GM23338 (cell line): ENCODE measurements around the gene ZNF497. TPM values are rescaled to one million over a fixed set of nuclear protein-coding genes. Genes with fewer than 3 reads are reported as not detected.

Experiments
- ATAC-seq: fragments of 200-7000 bp; cut with Tn5 transposase; 3 replicates; pipeline ENCODE4 v1.9.1; 2020
- DNase-seq: peaks from one replicate; pipeline ENCODE4 v3.0.0-alpha.2; 2015; ENCODE audit warnings: low spot score
- H2AFZ ChIP-seq: fragments of 200-600 bp; sonication (generic); 2 replicates; pipeline ENCODE4 v1.8.0; 2016; ENCODE audit warnings: antibody characterized with exemption, mild to moderate bottlenecking, moderate library complexity
- H3F3A ChIP-seq: fragments of 200-600 bp; sonication (generic); replicated peaks from 2 replicates; pipeline ENCODE4 v1.8.0; 2017; ENCODE audit warnings: antibody characterized with exemption, mixed run types, low read depth
- H3K27ac ChIP-seq: fragments of 200-600 bp; sonication (generic); 2 replicates; pipeline ENCODE4 v1.6.1; 2016; ENCODE audit warnings: low read depth
- H3K27me3 ChIP-seq: fragments of 200-600 bp; sonication (generic); 2 replicates; pipeline ENCODE4 v1.8.0; 2016; ENCODE audit warnings: mild to moderate bottlenecking, mixed run types, moderate library complexity; ENCODE audit not compliant: insufficient read depth
- H3K36me3 ChIP-seq: fragments of 200-600 bp; sonication (generic); 2 replicates; pipeline ENCODE4 v1.8.0; 2016; ENCODE audit warnings: mild to moderate bottlenecking; ENCODE audit not compliant: insufficient read depth
- H3K4me1 ChIP-seq: fragments of 200-600 bp; sonication (generic); 2 replicates; pipeline ENCODE4 v1.8.0; 2016; ENCODE audit warnings: mild to moderate bottlenecking, moderate library complexity; ENCODE audit not compliant: insufficient read depth
- H3K4me2 ChIP-seq: fragments of 200-600 bp; sonication (generic); 2 replicates; pipeline ENCODE4 v1.7.1; 2017; ENCODE audit warnings: mixed run types
- H3K4me3 ChIP-seq: fragments of 200-600 bp; sonication (generic); 2 replicates; pipeline ENCODE4 v1.6.1; 2016; ENCODE audit warnings: mixed run types
- H3K79me2 ChIP-seq: fragments of 200-600 bp; sonication (generic); replicated peaks from 2 replicates; pipeline ENCODE4 v1.8.0; 2017; ENCODE audit warnings: mild to moderate bottlenecking; ENCODE audit not compliant: insufficient read depth
- H3K9me2 ChIP-seq: fragments of 200-600 bp; sonication (generic); 2 replicates; pipeline ENCODE4 v1.8.0; 2017; ENCODE audit not compliant: insufficient read depth
- H4K20me1 ChIP-seq: fragments of 200-600 bp; sonication (generic); replicated peaks from 2 replicates; pipeline ENCODE4 v1.8.0; 2017; ENCODE audit warnings: mild to moderate bottlenecking; ENCODE audit not compliant: insufficient read depth
- H3K27ac Mint-ChIP-seq: 2 replicates; pipeline ENCODE4 v1.8.0; 2020; ENCODE audit warnings: inconsistent platforms, mild to moderate bottlenecking, moderate library complexity, mixed read lengths
- H3K27me3 Mint-ChIP-seq: 3 replicates; pipeline ENCODE4 v1.8.0; 2022; ENCODE audit warnings: low read depth, mild to moderate bottlenecking, moderate library complexity, mixed read lengths, inconsistent platforms; ENCODE audit not compliant: insufficient read depth, poor library complexity
- H3K36me3 Mint-ChIP-seq: 3 replicates; pipeline ENCODE4 v1.8.0; 2021; ENCODE audit warnings: low read depth, mild to moderate bottlenecking, inconsistent platforms, moderate library complexity, mixed read lengths
- H3K4me1 Mint-ChIP-seq: 3 replicates; pipeline ENCODE4 v1.8.0; 2020; ENCODE audit warnings: mild to moderate bottlenecking, inconsistent platforms, mixed read lengths
- H3K4me3 Mint-ChIP-seq: 3 replicates; pipeline ENCODE4 v1.8.0; 2021; ENCODE audit warnings: moderate library complexity, mild to moderate bottlenecking, inconsistent platforms, mixed read lengths
- H3K9me3 Mint-ChIP-seq: 3 replicates; pipeline ENCODE4 v1.8.0; 2020; ENCODE audit warnings: moderate library complexity, mild to moderate bottlenecking, inconsistent platforms, mixed read lengths
- CREB1 ChIP-seq: fragments of 250-450 bp; sonication (Bioruptor Pico); IDR thresholded peaks from 2 replicates; pipeline ENCODE4 v1.5.0; 2020; ENCODE audit warnings: low read depth, mild to moderate bottlenecking, moderate library complexity
- EZH2 ChIP-seq: fragments of 200-600 bp; sonication (generic); IDR thresholded peaks from one replicate; pipeline ENCODE4 v1.8.0; 2017; ENCODE audit warnings: antibody characterized with exemption, mild to moderate bottlenecking, low read depth; ENCODE audit not compliant: unreplicated experiment
- EZH2phosphoT487 ChIP-seq: fragments of 200-600 bp; sonication (generic); IDR thresholded peaks from one replicate; pipeline ENCODE4 v1.8.1; 2018; ENCODE audit warnings: antibody characterized with exemption; ENCODE audit not compliant: unreplicated experiment
- JUNB ChIP-seq: IDR thresholded peaks from one replicate; pipeline ENCODE4 v1.6.1; 2016; ENCODE audit warnings: antibody characterized with exemption; ENCODE audit not compliant: unreplicated experiment
- NANOG ChIP-seq: IDR thresholded peaks from 2 replicates; pipeline ENCODE4 v1.6.1; 2016; ENCODE audit warnings: antibody characterized with exemption, borderline replicate concordance
- POLR2AphosphoS5 ChIP-seq: IDR thresholded peaks from 2 replicates; pipeline ENCODE4 v1.6.1; 2016; ENCODE audit warnings: antibody characterized with exemption, low read depth
- STAT1 ChIP-seq: IDR thresholded peaks from one replicate; pipeline ENCODE4 v1.6.1; 2016; ENCODE audit warnings: antibody characterized with exemption; ENCODE audit not compliant: unreplicated experiment
- ZNF114 ChIP-seq: fragments of 250-450 bp; sonication (Bioruptor Pico); IDR thresholded peaks from 2 replicates; pipeline ENCODE4 v1.5.0; 2020; ENCODE audit warnings: mild to moderate bottlenecking, moderate library complexity
- ZNF331 ChIP-seq: fragments of 250-450 bp; sonication (Bioruptor Pico); IDR thresholded peaks from 2 replicates; pipeline ENCODE4 v1.5.0; 2020; ENCODE audit warnings: low read depth, mild to moderate bottlenecking, moderate library complexity
- polyA plus RNA-seq: library from polyadenylated mRNA; unstranded; fragments of >200 nt; fragmentation: Nextera tagmentation; extraction: Ambion mirVana; gene quantifications from 2 replicates; pipeline ENCODE4 v1.2.1, GENCODE V29; 2016
- total RNA-seq: library from RNA; depleted of rRNA; stranded (reverse); fragments of >200 nt; shearing (Covaris generic); gene quantifications from 2 replicates; pipeline ENCODE4 v1.2.3, GENCODE V29; 2014
- TF ChIP-seq, protein P1 (sequence below), 2 experiments: fragments of 200-600 bp in 1 of 2; sonication (generic) in 1 of 2; conservative IDR thresholded peaks; 2 replicates each; pipeline versions ENCODE4 v1.5.1 to v1.6.1; 2016 to 2017; ENCODE audit warnings: antibody characterized with exemption in 2 of 2, low read depth in 2 of 2, mild to moderate bottlenecking in 2 of 2, moderate library complexity in 1 of 2
- TF ChIP-seq, protein P2 (sequence below): IDR thresholded peaks from one replicate; pipeline ENCODE4 v1.6.1; 2018; ENCODE audit warnings: antibody characterized with exemption; ENCODE audit not compliant: unreplicated experiment
- TF ChIP-seq, protein P3 (sequence below): IDR thresholded peaks from 2 replicates; pipeline ENCODE4 v1.6.1; 2016; ENCODE audit warnings: antibody characterized with exemption
- TF ChIP-seq, protein P4 (sequence below): fragments of 250-450 bp; sonication (Bioruptor Pico); IDR thresholded peaks from 2 replicates; pipeline ENCODE4 v1.5.0; 2020; ENCODE audit warnings: mild to moderate bottlenecking, moderate library complexity

The ZNF497 gene
- total and polyA plus RNA-seq, 2 experiments from 2014 or later: 0.44 to 2.0 TPM

GRCh38 chr19:58349590-58349989 is 13.0 kb downstream of the ZNF497 start:
- Histone ChIP-seq H3K79me2 (no peaks in the 10 kb centered on the region), H3K36me3 (no peaks in the 10 kb centered on the region), H3K4me2 (no peak overlapping the region; the same call in 1 of the 2 replicates), H3K27me3 (peaks cover 43% of the 10 kb centered on the region), H3K4me1 (no peaks in the 10 kb centered on the region), H4K20me1 (no peaks in the 10 kb centered on the region; the same call in 1 of the 2 replicates), H2AFZ (no peak overlapping the region), H3K27ac (no peak overlapping the region), H3K9me2 (no peaks in the 10 kb centered on the region), H3K4me3 (no peak overlapping the region), H3F3A (peaks cover 4% of the 10 kb centered on the region; the same call in 1 of the 2 replicates)
- ATAC-seq (no peak), DNase-seq (no peak)
- Mint-ChIP-seq H3K4me1 (peaks cover 3% of the 10 kb centered on the region; the same call in 2 of the 3 replicates), H3K4me3 (peak overlapping the region; percentile 36; the same call in 1 of the 3 replicates), H3K27me3 (peaks cover 27% of the 10 kb centered on the region), H3K36me3 (no peaks in the 10 kb centered on the region; the same call in 2 of the 3 replicates), H3K9me3 (no peaks in the 10 kb centered on the region), H3K27ac (no peak overlapping the region)
- TF ChIP-seq STAT1 (no peak), JUNB (no peak), ZNF114 (no peak), POLR2AphosphoS5 (no peak), EZH2phosphoT487 (no peak), ZNF331 (no peak), NANOG (no peak), CREB1 (CRISPR knock-in tag) (no peak), EZH2 (no peak)
- TF ChIP-seq, protein P1, sequence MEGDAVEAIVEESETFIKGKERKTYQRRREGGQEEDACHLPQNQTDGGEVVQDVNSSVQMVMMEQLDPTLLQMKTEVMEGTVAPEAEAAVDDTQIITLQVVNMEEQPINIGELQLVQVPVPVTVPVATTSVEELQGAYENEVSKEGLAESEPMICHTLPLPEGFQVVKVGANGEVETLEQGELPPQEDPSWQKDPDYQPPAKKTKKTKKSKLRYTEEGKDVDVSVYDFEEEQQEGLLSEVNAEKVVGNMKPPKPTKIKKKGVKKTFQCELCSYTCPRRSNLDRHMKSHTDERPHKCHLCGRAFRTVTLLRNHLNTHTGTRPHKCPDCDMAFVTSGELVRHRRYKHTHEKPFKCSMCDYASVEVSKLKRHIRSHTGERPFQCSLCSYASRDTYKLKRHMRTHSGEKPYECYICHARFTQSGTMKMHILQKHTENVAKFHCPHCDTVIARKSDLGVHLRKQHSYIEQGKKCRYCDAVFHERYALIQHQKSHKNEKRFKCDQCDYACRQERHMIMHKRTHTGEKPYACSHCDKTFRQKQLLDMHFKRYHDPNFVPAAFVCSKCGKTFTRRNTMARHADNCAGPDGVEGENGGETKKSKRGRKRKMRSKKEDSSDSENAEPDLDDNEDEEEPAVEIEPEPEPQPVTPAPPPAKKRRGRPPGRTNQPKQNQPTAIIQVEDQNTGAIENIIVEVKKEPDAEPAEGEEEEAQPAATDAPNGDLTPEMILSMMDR (conservative IDR thresholded peaks at IDR 0.05; ENCODE audit: low read depth in 2 of 2): no peak
- TF ChIP-seq, protein P2, sequence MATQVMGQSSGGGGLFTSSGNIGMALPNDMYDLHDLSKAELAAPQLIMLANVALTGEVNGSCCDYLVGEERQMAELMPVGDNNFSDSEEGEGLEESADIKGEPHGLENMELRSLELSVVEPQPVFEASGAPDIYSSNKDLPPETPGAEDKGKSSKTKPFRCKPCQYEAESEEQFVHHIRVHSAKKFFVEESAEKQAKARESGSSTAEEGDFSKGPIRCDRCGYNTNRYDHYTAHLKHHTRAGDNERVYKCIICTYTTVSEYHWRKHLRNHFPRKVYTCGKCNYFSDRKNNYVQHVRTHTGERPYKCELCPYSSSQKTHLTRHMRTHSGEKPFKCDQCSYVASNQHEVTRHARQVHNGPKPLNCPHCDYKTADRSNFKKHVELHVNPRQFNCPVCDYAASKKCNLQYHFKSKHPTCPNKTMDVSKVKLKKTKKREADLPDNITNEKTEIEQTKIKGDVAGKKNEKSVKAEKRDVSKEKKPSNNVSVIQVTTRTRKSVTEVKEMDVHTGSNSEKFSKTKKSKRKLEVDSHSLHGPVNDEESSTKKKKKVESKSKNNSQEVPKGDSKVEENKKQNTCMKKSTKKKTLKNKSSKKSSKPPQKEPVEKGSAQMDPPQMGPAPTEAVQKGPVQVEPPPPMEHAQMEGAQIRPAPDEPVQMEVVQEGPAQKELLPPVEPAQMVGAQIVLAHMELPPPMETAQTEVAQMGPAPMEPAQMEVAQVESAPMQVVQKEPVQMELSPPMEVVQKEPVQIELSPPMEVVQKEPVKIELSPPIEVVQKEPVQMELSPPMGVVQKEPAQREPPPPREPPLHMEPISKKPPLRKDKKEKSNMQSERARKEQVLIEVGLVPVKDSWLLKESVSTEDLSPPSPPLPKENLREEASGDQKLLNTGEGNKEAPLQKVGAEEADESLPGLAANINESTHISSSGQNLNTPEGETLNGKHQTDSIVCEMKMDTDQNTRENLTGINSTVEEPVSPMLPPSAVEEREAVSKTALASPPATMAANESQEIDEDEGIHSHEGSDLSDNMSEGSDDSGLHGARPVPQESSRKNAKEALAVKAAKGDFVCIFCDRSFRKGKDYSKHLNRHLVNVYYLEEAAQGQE: no peak
- TF ChIP-seq, protein P3, sequence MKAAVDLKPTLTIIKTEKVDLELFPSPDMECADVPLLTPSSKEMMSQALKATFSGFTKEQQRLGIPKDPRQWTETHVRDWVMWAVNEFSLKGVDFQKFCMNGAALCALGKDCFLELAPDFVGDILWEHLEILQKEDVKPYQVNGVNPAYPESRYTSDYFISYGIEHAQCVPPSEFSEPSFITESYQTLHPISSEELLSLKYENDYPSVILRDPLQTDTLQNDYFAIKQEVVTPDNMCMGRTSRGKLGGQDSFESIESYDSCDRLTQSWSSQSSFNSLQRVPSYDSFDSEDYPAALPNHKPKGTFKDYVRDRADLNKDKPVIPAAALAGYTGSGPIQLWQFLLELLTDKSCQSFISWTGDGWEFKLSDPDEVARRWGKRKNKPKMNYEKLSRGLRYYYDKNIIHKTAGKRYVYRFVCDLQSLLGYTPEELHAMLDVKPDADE: no peak
- TF ChIP-seq, protein P4, sequence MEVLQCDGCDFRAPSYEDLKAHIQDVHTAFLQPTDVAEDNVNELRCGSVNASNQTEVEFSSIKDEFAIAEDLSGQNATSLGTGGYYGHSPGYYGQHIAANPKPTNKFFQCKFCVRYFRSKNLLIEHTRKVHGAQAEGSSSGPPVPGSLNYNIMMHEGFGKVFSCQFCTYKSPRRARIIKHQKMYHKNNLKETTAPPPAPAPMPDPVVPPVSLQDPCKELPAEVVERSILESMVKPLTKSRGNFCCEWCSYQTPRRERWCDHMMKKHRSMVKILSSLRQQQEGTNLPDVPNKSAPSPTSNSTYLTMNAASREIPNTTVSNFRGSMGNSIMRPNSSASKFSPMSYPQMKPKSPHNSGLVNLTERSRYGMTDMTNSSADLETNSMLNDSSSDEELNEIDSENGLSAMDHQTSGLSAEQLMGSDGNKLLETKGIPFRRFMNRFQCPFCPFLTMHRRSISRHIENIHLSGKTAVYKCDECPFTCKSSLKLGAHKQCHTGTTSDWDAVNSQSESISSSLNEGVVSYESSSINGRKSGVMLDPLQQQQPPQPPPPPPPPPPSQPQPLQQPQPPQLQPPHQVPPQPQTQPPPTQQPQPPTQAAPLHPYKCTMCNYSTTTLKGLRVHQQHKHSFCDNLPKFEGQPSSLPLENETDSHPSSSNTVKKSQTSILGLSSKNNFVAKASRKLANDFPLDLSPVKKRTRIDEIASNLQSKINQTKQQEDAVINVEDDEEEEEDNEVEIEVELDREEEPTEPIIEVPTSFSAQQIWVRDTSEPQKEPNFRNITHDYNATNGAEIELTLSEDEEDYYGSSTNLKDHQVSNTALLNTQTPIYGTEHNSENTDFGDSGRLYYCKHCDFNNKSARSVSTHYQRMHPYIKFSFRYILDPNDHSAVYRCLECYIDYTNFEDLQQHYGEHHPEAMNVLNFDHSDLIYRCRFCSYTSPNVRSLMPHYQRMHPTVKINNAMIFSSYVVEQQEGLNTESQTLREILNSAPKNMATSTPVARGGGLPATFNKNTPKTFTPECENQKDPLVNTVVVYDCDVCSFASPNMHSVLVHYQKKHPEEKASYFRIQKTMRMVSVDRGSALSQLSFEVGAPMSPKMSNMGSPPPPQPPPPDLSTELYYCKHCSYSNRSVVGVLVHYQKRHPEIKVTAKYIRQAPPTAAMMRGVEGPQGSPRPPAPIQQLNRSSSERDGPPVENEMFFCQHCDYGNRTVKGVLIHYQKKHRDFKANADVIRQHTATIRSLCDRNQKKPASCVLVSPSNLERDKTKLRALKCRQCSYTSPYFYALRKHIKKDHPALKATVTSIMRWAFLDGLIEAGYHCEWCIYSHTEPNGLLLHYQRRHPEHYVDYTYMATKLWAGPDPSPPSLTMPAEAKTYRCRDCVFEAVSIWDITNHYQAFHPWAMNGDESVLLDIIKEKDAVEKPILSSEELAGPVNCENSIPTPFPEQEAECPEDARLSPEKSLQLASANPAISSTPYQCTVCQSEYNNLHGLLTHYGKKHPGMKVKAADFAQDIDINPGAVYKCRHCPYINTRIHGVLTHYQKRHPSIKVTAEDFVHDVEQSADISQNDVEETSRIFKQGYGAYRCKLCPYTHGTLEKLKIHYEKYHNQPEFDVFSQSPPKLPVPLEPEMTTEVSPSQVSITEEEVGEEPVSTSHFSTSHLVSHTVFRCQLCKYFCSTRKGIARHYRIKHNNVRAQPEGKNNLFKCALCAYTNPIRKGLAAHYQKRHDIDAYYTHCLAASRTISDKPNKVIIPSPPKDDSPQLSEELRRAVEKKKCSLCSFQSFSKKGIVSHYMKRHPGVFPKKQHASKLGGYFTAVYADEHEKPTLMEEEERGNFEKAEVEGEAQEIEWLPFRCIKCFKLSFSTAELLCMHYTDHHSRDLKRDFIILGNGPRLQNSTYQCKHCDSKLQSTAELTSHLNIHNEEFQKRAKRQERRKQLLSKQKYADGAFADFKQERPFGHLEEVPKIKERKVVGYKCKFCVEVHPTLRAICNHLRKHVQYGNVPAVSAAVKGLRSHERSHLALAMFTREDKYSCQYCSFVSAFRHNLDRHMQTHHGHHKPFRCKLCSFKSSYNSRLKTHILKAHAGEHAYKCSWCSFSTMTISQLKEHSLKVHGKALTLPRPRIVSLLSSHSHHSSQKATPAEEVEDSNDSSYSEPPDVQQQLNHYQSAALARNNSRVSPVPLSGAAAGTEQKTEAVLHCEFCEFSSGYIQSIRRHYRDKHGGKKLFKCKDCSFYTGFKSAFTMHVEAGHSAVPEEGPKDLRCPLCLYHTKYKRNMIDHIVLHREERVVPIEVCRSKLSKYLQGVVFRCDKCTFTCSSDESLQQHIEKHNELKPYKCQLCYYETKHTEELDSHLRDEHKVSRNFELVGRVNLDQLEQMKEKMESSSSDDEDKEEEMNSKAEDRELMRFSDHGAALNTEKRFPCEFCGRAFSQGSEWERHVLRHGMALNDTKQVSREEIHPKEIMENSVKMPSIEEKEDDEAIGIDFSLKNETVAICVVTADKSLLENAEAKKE (CRISPR knock-in tag): no peak
